ENCODE measurements around the gene MLPH. TPM values are rescaled to one million over a fixed set of nuclear protein-coding genes. Genes with fewer than 3 reads are reported as not detected.

The MLPH gene
- total RNA-seq, 1 donor from 2014 or later = 10.3 TPM

GRCh38 chr2:237480556-237480955 lies 6.5 kb upstream of the MLPH start:
- no peak for DNase-seq

GRCh38 chr2:237480988-237481525 lies 6.0 kb upstream of the MLPH start:
- no peak for DNase-seq

GRCh38 chr2:237482485-237482884 lies 4.6 kb upstream of the MLPH start:
- DNase-seq = peak; percentile 60

GRCh38 chr2:237483018-237483731 lies 3.9 kb upstream of the MLPH start:
- DNase-seq = no peak

DNA sequence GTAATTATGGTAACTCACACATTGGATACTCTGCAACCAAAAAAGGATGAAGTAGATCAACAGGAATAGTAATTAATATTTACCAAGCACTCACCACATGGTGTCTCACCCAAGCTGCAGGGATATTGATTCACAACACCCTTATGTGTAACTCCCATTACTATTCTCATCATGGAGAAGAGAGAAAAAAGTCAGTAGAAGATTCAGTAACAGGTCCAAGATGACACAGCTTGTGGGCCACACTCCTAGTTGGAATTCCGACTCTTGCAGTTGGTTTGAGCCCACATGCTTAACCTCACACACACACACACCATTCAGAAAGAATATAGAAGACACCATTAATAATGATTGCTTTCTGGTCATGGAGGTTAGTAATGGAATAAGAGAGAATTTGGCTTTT lies 1.7 kb upstream of the MLPH start:
- DNase-seq = no peak

DNA sequence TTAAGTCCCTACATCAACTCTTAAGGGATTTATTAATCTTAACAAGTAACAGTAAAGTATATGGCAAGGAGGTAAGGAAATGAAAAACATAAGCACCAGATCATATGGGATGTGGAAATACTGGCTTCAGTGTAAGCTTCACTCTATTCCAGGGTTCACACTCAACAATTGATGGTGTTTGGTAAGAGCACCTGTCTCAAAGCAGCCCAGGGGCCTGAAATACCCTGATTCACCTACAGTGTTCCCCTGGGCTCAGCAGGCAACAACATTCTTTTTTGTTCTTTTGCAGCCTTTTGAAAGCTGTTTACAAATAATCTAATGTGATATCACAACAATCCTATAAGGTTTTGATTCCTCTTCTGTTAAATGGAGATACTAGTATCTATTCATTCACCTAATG lies 1.2 kb upstream of the MLPH start:
- no peak for DNase-seq

GRCh38 chr2:237486334-237486818 lies 675 bp upstream of the MLPH start:
- DNase-seq = no peak

DNA sequence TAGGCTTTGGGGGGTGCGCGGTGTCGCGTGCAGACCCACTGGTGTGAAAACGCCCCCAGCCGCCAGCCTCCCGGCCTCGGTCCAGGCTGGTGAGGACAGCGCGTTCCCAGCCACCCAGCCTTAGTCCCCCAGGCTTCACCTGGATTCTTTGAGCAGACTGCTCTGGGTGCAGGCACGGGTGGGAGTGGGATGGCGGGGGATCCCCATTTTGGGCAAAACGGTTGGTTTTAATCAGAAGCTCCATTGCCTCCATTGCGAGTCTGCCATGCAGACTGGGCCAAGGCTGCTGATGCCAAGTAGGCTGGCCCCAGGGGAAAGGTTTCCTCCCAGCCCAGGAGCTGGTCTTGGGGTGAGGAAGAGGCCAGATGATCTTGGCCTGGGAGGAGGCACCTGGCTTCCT lies 445 bp downstream of the MLPH start:
- no peak for DNase-seq

- peak; percentile 55 for DNase-seq
Observed at GRCh38 chr2:237488295-237488694, 1.2 kb downstream of the MLPH start.

- DNase-seq = no peak
Observed at GRCh38 chr2:237488901-237489860, 2.1 kb downstream of the MLPH start.

- peak; percentile 64 for DNase-seq
Observed at GRCh38 chr2:237490009-237490711, 3.1 kb downstream of the MLPH start.

GRCh38 chr2:237490795-237491194 lies 3.7 kb downstream of the MLPH start:
- DNase-seq = no peak

GRCh38 chr2:237491515-237492118 lies 4.6 kb downstream of the MLPH start:
- no peak for DNase-seq

GRCh38 chr2:237492137-237492890 lies 5.3 kb downstream of the MLPH start:
- DNase-seq = no peak

DNA sequence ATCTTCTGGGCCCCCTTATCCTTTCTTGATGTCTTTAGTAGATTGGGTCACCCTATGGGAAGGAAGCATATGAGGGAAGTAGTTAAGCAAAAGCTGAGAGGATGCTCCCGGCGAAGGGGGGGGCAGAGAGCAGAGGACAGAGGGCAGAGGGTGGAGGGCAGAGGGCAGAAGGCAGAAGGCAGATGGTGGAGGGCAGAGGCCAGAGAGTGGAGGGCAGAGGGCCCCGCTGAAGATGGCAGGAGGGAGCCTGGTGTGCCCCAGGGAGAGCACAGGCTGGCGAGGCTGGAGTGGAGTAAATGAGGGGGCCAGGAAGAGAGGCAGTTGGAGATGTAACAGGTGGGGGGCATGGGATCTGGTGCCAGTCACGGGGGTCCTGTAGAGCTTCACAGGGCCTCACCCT lies 7.0 kb downstream of the MLPH start:
- no peak for DNase-seq

- no peak for DNase-seq
Observed at GRCh38 chr2:237495521-237496117, 8.6 kb downstream of the MLPH start.

- no peak for DNase-seq
Observed at GRCh38 chr2:237496428-237496827, 9.4 kb downstream of the MLPH start.

DNA sequence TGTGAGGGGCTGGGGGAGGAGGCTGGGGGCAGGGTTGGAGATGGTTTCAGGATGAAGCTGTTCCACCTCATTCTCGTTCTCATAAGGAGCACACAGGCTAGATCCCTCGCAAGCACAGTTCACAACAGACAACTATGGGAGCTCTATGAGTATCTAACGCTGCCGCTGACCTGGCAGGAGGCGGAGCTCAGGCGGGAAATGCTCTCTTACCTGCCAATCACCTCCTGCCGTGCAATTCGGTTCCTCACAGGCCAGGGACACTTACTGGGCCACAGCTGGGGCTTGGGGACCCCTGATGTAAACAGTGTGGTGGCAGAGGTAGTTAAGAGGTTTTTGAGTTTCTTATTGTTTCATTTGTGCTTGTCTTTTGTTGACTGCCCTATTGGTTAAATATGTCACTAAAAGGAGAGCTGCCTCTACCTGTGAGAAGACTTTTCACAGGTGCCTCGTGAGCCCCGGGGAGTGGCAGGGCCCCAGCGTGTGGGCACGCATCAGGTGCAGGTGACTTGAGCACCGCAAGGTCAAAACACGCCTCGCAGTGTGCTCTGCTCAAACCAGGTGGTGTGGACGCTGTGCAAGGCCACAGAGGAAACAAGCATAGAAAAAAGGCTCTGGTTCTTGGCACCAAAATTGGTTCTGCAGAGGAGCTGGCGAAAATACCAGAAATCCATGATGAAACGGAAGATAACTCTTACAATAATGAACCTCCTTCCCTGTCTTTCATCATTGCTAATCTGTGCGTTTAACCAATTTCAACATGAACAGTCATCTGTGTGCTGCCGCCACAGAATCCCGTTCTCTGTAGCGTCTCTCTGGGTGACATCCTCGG lies 10.2 kb downstream of the MLPH start:
- no peak for DNase-seq

DNA sequence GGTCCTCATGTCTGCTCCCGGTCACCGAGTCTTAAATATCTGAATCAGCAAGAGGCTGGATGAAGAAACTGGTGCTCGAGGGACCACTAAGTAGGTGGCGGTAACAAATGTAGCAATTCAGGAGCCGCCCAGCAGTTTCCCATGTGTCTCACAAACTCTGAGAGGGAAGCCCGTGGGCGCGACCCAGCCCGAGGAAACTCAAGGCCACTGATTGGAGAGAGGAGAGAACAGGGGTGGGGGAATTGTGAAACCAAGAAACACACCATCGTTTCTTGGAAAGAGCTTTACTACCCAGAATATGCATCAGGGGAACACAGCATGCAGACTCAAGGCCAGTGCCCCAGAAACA lies 10.8 kb downstream of the MLPH start:
- peak; percentile 65 for DNase-seq

DNA sequence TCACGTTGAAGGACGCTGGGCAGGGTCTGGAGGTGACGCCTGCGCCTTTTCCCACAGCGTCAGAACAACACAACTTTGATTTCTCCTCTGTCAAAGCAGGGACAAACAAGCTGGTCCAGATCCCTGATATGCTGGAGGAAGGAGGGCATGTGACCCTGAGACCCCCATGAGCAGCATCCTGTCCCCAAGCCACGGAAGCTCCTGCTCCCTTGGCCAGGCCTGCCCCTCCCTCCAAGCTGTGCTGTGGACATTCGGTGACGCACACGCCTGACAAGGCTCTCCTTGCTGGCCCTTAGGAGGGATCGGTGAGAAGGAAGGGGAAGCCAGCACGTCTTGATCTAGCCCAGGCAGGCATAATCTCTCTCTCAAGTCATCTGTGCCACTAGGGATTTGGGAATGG lies 11.3 kb downstream of the MLPH start:
- DNase-seq = no peak
